ENCODE measurements around the gene SORBS2.

GRCh38 chr4:185711726-185712125 lies 100.3 kb downstream of the SORBS2 start:
- TF ChIP-seq CTCF (conservative IDR thresholded peaks at IDR 0.05 in 1 of 2, IDR thresholded peaks at IDR 0.05 in 1 of 2; ENCODE audit: low read depth in 1 of 2, low read length in 2 of 2): no peak
- TF ChIP-seq EZH2 (IDR thresholded peaks at IDR 0.05; ENCODE audit: low read length, missing control alignments): no peak

Measured in fibroblast of lung (primary cell).